H1 (cell line): ENCODE results near the gene WBP1L. TPM values are rescaled to one million over a fixed set of nuclear protein-coding genes. Genes with fewer than 3 reads are reported as not detected.

ENCODE experiments used
- BACH1 ChIP-seq: IDR thresholded peaks from 2 replicates; pipeline ENCODE4 v1.6.1; 2012; ENCODE audit warnings: low read length, improper control_type of control experiment
- BCL11A ChIP-seq, 2 experiments: IDR thresholded peaks; one replicate each; pipeline ENCODE4 v1.6.1; 2011; ENCODE audit warnings: low read depth in 2 of 2, low read length in 2 of 2, mild to moderate bottlenecking in 2 of 2
- CHD7 ChIP-seq: fragments of 300-600 bp; sonication (generic); IDR thresholded peaks from 2 replicates; pipeline ENCODE4 v1.7.1; 2012; ENCODE audit warnings: low read length, moderate library complexity, mild to moderate bottlenecking, inconsistent platforms; ENCODE audit not compliant: insufficient replicate concordance
- GTF2F1 ChIP-seq: IDR thresholded peaks from 2 replicates; pipeline ENCODE4 v1.6.1; 2012; ENCODE audit warnings: low read depth, low read length, improper control_type of control experiment, borderline replicate concordance
- KDM5A ChIP-seq: fragments of 200-600 bp; IDR thresholded peaks from 2 replicates; pipeline ENCODE4 v1.7.1; 2012; ENCODE audit warnings: mild to moderate bottlenecking, low read length, inconsistent platforms, mixed read lengths
- MAX ChIP-seq: IDR thresholded peaks from 2 replicates; pipeline ENCODE4 v1.6.1; 2012; ENCODE audit warnings: inconsistent platforms
- RAD21 ChIP-seq, 2 experiments: IDR thresholded peaks in 1 of 2; conservative IDR thresholded peaks in 1 of 2; 2 replicates each; pipeline ENCODE4 v1.6.1; 2011; ENCODE audit warnings: low read depth in 2 of 2, low read length in 2 of 2, improper control_type of control experiment in 1 of 2, inconsistent platforms in 1 of 2, mild to moderate bottlenecking in 1 of 2, moderate library complexity in 1 of 2
- RXRA ChIP-seq: IDR thresholded peaks from 2 replicates; pipeline ENCODE4 v1.6.1; 2011; ENCODE audit warnings: low read depth, mild to moderate bottlenecking, low read length, moderate library complexity; ENCODE audit not compliant: insufficient read depth
- SIN3A ChIP-seq, 2 experiments: IDR thresholded peaks in 1 of 2; conservative IDR thresholded peaks in 1 of 2; 2 replicates each; pipeline ENCODE4 v1.6.1; 2011 to 2012; ENCODE audit warnings: low read length in 2 of 2, improper control_type of control experiment in 1 of 2, low read depth in 1 of 2, mild to moderate bottlenecking in 1 of 2
- SIX5 ChIP-seq: IDR thresholded peaks from 2 replicates; pipeline ENCODE4 v1.6.1; 2011; ENCODE audit warnings: mild to moderate bottlenecking, low read depth, low read length
- polyA plus RNA-seq, 7 experiments: library from polyadenylated mRNA; depleted of rRNA in 3 of 7; stranded (reverse) in 5 of 7; unstranded in 2 of 7; fragments of >200 nt in 5 of 7; fragments of 200-250 nt in 2 of 7; gene quantifications; 1 replicate in 5 of 7; 2 replicates in 1 of 7; 4 replicates in 1 of 7; pipeline versions ENCODE4 v1.2.1 to v1.2.3, GENCODE V29; 2011 to 2013; ENCODE audit warnings: missing spikeins in 2 of 7, mixed read lengths in 2 of 7
- total RNA-seq: library from RNA; stranded (reverse); fragmentation: NEBNext Ultra II Directional; extraction: Animal tissue kit (Norgen Biotek cat#: 25700); gene quantifications from 2 replicates; pipeline ENCODE4 v1.2.1, GENCODE V29; 2021

Gene WBP1L
- total and polyA plus RNA-seq, 2 of the 8 experiments (the other 6 are each of a cell fraction or from before 2014, with no cell fraction given): 26.6 to 29.9 TPM

GRCh38 chr10:102770108-102770482 is 26.3 kb downstream of the WBP1L start (continued):
- TF ChIP-seq CHD7 (no peak), MAX (no peak), SIX5 (no peak), GTF2F1 (no peak), BACH1 (no peak), SIN3A (conservative IDR thresholded peaks at IDR 0.05 in 1 of 2, IDR thresholded peaks at IDR 0.05 in 1 of 2; ENCODE audit: low read depth in 1 of 2, low read length in 2 of 2) (no peak), RXRA (no peak), BCL11A (IDR thresholded peaks at IDR 0.05; ENCODE audit: low read depth in 2 of 2, low read length in 2 of 2) (no peak), KDM5A (no peak), RAD21 (IDR thresholded peaks at IDR 0.05 in 1 of 2, conservative IDR thresholded peaks at IDR 0.05 in 1 of 2; ENCODE audit: low read depth in 2 of 2, low read length in 2 of 2) (no peak)
- TF ChIP-seq, all 59 proteins: peak for 0
